Measurements from ENCODE around the gene GPX8. TPM values are rescaled to one million over a fixed set of nuclear protein-coding genes. Genes with fewer than 3 reads are reported as not detected.

Gene GPX8
- total RNA-seq, 1 donor from 2014 or later: 40.9 TPM

GRCh38 chr5:55175781-55176175, 15.8 kb downstream of the GPX8 start:
- H3K4me1 Mint-ChIP-seq (ENCODE audit: unreplicated experiment): peaks cover 14% of the 10 kb centered on the region
- peak overlapping the region; percentile 52 for H3K4me3 Mint-ChIP-seq (ENCODE audit: unreplicated experiment)
- no peak overlapping the region for H3K27ac Mint-ChIP-seq (ENCODE audit: unreplicated experiment)
- H3K27me3 Mint-ChIP-seq (ENCODE audit: unreplicated experiment): peaks cover 13% of the 10 kb centered on the region
- no peak for TF ChIP-seq CTCF (IDR thresholded peaks at IDR 0.05; ENCODE audit: unreplicated experiment)
- no peak for DNase-seq (ENCODE audit: low spot score)
- no peaks in the 10 kb centered on the region for H3K9me3 Mint-ChIP-seq (ENCODE audit: unreplicated experiment)
- no peaks in the 10 kb centered on the region for H3K36me3 Mint-ChIP-seq (ENCODE audit: low read depth, unreplicated experiment)

GRCh38 chr5:55176176-55176818, 16.3 kb downstream of the GPX8 start:
- peak overlapping the region; percentile 47 for H3K4me3 Mint-ChIP-seq (ENCODE audit: unreplicated experiment)
- DNase-seq (ENCODE audit: low spot score): peak; percentile 59
- H3K9me3 Mint-ChIP-seq (ENCODE audit: unreplicated experiment): no peaks in the 10 kb centered on the region
- H3K27me3 Mint-ChIP-seq (ENCODE audit: unreplicated experiment): peaks cover 13% of the 10 kb centered on the region
- TF ChIP-seq CTCF (IDR thresholded peaks at IDR 0.05; ENCODE audit: unreplicated experiment): peak; percentile 13
- H3K4me1 Mint-ChIP-seq (ENCODE audit: unreplicated experiment): peaks cover 14% of the 10 kb centered on the region
- H3K36me3 Mint-ChIP-seq (ENCODE audit: low read depth, unreplicated experiment): no peaks in the 10 kb centered on the region
- no peak overlapping the region for H3K27ac Mint-ChIP-seq (ENCODE audit: unreplicated experiment)

GRCh38 chr5:55177078-55177477, 17.1 kb downstream of the GPX8 start:
- peaks cover 14% of the 10 kb centered on the region for H3K4me1 Mint-ChIP-seq (ENCODE audit: unreplicated experiment)
- H3K36me3 Mint-ChIP-seq (ENCODE audit: low read depth, unreplicated experiment): no peaks in the 10 kb centered on the region
- no peak overlapping the region for H3K27ac Mint-ChIP-seq (ENCODE audit: unreplicated experiment)
- H3K27me3 Mint-ChIP-seq (ENCODE audit: unreplicated experiment): peaks cover 13% of the 10 kb centered on the region
- DNase-seq (ENCODE audit: low spot score): no peak
- no peaks in the 10 kb centered on the region for H3K9me3 Mint-ChIP-seq (ENCODE audit: unreplicated experiment)
- no peak overlapping the region for H3K4me3 Mint-ChIP-seq (ENCODE audit: unreplicated experiment)
- TF ChIP-seq CTCF (IDR thresholded peaks at IDR 0.05; ENCODE audit: unreplicated experiment): no peak

GRCh38 chr5:55180016-55180415, 20.0 kb downstream of the GPX8 start:
- Mint-ChIP-seq H3K27ac (ENCODE audit: unreplicated experiment) (no peak overlapping the region), H3K36me3 (ENCODE audit: low read depth, unreplicated experiment) (no peaks in the 10 kb centered on the region), H3K27me3 (ENCODE audit: unreplicated experiment) (peaks cover 8% of the 10 kb centered on the region), H3K4me1 (ENCODE audit: unreplicated experiment) (peaks cover 5% of the 10 kb centered on the region), H3K9me3 (ENCODE audit: unreplicated experiment) (no peaks in the 10 kb centered on the region), H3K4me3 (ENCODE audit: unreplicated experiment) (no peak overlapping the region)
- DNase-seq (ENCODE audit: low spot score): no peak
- no peak for TF ChIP-seq CTCF (IDR thresholded peaks at IDR 0.05; ENCODE audit: unreplicated experiment)

DNA sequence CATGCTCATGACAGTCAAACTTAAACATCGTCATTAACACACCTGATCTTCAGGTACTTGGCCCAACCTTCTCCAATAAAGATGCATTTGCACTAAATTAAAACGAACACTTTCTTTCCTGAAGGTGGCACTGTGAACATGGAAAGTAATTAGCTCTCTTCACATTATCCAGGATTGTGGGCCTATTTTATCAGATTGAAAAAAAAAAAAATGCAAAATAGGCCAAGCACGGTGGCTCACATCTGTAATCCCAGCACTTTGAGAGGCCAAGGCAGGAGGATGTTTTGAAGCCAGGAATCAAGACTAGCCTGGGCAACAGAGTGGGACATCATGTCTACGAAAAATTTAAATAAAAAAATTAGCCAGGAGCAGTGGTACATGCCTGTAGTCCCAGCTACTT, 27.4 kb downstream of the GPX8 start:
- H3K27ac Mint-ChIP-seq (ENCODE audit: unreplicated experiment): no peak overlapping the region
- H3K36me3 Mint-ChIP-seq (ENCODE audit: low read depth, unreplicated experiment): no peaks in the 10 kb centered on the region
- H3K4me1 Mint-ChIP-seq (ENCODE audit: unreplicated experiment): no peaks in the 10 kb centered on the region
- no peak overlapping the region for H3K4me3 Mint-ChIP-seq (ENCODE audit: unreplicated experiment)
- no peak for DNase-seq (ENCODE audit: low spot score)
- TF ChIP-seq CTCF (IDR thresholded peaks at IDR 0.05; ENCODE audit: unreplicated experiment): no peak
- H3K9me3 Mint-ChIP-seq (ENCODE audit: unreplicated experiment): no peaks in the 10 kb centered on the region
- H3K27me3 Mint-ChIP-seq (ENCODE audit: unreplicated experiment): no peaks in the 10 kb centered on the region

All from endothelial cell (in vitro differentiated cells).